Endometrial microvascular endothelial cells (primary cell): ENCODE data around the gene UNC93B1. TPM values are rescaled to one million over a fixed set of nuclear protein-coding genes. Genes with fewer than 3 reads are reported as not detected.

ENCODE experiments used
- in situ Hi-C: cut with HindIII; loops from 2 replicates; pipeline ENCODE4 v1.10.0; 2017; ENCODE audit warnings: low sequenced_read_pairs, low pct_unique_long_range_greater_than_20kb; ENCODE audit errors: inconsistent ontology term
- total RNA-seq: library from RNA; depleted of rRNA; stranded (reverse); fragments of >200 nt; gene quantifications from one replicate; pipeline ENCODE4 v1.2.3, GENCODE V29; 2015; ENCODE audit errors: inconsistent ontology term

The UNC93B1 gene
- total RNA-seq, 1 donor from 2014 or later, result 11.9 TPM

DNA sequence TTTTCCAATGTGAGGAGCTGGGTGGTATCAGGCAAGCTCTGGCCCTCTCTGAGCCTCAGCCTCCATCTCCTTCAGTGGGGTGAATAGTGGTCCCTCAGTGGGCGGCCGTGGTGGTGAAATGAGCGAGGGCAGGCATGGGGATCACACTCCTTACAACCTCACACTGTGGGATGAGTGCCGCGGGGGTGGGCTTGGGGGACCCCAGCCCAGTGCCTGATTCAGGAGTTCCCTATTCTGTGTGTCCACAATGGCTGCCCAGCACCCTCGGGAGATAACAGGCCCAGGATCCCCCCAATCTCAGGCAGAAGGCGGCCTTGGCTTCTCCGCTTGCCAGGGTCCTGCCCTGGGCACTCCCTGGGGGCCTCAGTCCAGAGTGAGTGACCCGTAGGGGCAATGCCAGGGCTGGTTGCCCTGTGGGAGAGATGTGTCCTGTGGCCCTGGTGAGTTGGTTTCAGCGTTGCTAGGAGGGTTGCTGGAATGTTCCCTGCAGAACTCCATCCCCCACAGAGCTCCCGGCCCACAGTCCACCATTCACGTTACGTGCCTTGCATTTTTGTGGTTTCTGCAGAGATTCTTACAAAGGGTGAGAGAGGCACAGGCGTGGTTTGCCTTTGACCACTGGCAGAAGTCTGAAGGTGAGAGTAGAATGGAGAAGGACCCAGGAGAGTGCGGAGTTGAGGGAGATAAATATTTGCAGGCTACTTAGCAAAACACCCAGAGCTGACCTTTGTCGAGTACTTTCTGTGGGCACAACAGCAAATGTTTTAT is 9.1 kb upstream of the UNC93B1 start:
- in situ Hi-C loops, result no loop called here

DNA sequence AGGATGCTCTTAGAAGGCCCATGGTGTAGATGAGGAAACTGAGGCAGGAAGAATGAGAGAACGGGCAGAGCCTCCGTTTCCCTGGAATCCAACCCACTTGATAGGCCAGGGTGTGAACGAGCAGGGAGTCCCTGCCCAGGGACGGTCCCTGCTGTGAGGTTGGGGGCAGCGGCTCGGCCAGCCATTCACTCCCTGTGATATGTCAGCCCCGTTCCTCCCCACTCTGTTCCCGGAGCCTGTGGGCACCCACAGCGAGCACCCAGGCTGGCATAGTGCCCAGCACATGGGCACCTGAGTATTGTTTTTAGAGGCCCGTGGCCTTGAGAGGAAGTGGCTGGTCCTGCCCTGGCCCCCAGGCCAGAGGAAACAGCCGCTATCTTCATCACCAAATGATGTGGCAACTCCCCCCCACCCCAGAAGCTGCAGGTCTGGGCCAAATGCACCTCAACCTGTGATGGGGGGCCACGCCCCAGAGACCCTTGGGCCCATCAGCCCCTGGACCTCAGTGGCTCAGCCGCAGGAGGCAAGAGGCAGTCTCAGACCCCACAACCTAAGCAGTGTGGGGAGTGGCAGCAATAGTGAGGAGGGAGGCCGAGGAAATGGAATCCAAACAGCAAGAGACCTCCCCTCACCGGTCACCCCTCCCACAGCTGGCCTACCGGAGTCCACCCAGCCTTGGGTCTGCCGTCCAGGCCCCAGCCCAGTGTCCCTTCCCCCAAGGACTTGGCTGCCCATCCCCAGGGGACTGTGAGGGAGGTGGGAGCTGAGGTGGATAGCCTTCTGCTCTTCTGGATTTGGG is 8.3 kb upstream of the UNC93B1 start:
- in situ Hi-C loops, result no loop called here

DNA sequence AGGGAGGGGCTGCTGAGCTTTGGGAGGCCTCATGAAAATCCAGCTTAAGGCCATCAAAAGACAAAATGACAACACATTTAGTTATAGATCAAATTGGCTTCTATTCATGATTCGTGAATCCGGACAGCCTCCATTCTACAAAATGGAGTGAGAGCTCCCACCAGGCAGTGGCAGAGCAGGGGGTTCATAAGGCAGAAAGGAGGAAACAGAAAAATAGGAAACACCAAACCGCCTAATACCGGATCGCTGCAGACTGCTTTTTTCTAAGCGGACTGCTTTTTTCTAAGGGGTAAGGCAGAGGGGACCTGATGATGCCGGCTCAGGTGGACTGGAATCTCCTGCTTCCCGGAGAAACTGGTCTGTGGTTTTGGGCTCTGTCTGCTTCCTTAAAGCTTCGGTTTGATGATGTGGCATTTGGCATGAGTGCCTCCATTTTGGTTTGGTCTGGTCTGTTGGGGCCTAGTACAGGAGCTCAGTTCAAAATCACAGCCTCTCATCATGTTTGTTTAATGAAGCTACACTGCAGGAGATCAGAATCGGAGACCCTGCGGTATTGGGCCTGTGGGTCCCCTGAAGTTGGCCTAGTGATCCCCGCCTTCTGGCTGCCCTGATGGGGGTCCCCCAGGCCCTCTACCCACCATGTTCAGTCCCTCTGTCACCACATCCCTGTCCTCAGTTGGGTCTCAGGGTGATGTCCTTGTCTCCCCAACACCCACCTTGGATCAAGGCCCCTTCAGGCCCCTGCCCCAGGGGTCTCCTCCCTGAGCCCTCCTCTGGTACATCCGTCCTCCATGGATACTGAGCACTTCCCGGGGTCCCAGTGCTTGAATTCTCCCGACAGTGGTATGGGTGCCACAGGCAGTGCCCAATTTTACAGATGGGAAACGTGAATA is 7.4 kb upstream of the UNC93B1 start:
- in situ Hi-C loops, result no loop called here

DNA sequence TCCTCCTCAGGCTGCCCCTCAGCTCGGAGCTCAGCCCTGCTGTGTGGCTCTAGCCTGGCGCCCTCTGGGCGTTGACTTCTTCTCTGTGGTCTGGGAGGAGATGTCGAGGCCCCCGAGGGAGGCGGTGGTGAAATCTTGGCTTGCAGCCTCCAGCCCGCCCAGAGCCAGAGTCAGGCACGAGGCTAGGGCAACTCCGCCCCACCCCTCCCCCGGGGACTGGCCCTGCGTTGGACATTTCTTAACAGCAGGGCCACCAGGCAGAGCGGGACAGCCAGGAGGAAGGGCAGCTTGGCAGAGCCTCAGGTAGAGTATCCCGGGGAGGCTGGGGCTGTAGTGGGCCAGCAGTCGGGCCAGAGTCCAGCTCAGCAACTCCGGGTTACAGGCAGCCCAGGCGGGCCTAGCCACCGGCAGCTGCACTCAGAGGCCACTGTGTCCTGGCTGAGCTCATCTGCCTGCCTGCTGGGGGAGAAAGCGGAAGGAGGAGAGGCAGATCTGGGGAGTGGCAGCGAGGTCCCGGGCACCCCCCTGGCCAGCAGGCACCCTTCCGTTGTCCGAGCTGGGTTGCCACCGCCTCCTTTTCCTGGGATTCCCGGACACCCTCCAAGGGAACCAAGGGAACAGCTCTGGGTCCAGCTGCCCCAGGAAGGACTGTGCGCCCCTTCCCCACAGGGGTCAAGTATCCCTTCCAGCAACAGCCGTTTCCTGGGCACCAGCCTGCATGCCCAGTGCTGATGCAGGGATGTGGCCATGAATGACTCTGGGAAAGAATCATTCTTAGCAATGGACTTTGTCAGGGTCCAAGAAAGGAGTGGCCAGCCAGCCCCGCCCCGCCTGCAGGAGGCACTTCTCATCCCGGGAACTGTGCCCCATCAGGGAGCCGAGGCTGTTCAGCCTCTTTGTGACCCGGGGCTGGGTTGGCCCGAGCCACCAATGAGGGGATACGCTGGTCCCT is 6.5 kb upstream of the UNC93B1 start, which contains the start of gene ALDH3B1:
TSS of gene ALDH3B1 (plus strand) at position 238 of the 952 bp plus-strand sequence. CDS start 4,971 bp downstream, outside the sequence.
- in situ Hi-C loops, result no loop called here

DNA sequence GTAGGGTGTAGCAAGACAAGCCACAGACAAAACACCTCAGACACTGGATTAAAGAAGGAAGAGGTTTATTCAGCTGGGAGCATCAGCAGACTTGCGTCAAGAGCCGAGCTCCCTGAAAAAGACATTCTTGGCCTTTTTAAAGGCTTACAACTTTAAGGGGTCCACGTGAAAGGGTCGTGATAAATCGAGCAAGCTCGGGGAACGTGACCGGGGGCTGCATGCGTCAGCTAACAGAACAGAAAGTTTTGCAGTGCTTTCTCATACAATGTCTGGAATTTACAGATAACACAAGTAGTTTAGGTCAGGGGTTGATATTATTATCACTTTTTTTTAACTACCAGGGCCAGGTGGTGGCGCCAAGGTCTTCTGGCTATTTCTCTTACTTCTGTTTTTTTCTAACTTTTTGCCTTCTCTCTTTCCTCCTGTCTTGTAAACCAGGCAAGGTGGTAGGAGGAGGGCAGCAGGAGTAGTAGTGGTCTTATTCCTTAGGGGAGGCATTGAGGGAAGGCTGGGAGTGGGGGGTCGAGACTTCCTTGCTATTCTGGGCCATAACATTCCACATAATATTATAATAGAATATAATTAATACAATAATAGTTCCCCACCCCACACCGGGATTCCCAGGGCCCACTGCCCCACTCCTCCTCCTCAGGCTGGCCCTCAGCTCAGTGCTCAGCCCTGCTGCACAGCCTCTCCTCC is 5.6 kb upstream of the UNC93B1 start:
- in situ Hi-C loops, result no loop called here

DNA sequence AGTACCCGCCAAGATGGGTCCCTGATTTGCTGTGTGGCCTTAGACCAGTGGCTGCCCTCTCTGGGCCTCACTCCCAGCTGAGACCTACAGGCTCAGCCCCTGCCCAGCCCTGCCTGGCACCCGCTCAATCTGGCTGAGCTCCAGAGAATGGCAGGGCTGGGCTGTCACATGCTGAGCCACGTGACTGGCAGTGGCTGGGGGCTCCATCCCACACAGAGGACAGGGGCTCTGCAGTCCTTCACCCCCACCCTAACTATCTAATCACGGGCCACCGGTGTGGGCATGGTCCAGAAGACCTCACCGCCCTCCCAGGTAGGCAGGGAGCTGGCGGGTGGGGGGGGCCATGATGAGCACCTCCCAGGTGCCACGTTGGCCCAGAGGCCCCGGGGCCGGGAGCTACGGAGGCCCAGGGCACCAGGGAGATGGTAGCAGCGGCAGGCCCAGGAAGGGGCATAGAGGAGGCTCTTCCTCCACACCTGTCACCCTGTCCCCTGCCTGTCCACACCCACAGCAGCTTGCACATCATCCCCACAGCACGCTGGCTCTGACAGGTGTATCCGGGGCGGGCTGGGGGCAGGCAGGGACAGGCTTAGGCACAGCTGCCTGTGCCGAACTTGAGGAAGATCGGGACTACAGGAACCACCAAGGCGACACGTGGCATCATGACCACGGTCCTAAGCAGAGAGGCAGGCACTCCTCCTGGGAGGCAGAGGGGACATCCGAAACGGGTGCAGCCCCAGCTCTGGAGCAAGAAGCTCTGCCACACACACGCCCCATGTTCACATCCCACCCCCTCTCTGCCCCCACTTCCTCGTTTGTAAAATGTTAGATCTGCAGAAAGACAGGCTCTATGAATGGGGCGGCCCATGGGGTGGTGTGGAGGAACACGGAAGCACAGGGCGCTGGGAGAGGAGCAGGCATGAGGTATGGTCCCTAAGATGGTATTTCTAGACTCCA is 4.8 kb upstream of the UNC93B1 start:
- in situ Hi-C loops, result no loop called here

DNA sequence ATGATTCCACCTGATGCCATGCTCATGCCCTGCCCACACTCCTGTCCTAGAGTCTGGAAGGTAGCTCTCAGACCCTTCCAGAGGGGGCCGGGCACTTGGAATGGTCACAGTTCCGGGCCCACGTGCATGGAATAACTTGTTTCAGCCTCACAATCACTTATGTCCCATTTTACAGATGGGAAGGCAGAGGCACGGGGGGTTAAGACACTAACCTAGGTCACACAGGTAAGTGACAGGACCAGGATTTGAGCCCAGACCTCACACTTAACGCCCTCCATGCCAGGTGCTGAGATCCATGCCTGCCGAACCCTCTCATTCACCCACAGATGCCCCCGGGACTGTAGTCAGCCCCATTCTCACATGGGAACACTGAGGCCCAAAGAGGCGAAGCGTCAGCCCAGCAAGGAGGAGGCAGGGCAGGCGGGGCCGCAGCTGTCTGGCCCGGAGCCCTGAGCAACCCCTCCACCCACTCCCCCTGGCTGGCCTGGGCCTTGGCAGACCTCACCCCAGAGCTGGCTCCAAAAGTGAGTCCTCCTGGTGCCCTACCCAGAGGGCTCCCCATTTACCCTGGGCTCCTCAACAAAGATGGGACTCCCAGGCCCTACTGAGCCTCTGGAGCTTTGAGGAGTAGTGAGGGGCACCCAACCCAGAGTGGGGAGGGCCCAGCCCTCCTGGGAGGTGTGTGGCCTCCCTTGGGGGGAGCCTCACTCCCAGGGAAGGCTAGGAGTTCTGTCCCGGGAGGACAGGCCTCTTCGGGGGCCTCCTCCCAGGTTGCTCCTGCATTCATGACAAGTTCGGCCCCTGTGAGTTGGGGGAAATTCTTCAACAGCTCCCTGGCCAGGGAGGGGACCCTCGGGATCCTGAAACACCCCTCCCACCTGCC is 3.8 kb upstream of the UNC93B1 start:
- in situ Hi-C loops, result no loop called here

DNA sequence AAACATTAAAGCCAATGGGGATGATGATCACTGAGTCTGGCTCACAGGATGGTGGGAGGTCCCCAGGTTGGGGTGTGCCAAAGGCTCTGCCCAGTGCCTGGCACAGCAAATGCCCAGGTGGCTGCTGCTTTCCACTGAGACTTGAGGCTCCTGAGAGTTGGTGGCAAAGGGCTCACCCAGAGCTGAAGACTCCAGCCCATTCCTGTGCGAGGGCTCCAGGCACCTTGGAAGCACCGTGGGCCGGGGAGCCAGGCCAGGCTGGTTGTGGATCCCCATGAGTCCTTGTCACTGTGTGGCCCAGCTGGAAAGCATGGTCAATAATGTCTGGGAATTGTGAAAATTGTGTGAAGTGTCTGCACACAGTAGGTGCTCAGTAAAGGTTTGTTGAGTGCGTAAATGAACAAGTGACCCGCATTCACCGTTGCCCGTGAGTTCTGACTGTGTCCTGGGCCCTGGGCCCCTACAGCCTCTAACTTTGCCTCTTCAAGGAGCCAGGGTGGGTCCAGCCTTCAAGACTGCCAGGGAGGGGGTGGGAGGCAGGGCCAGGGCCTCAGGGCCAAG is 2.8 kb upstream of the UNC93B1 start:
- in situ Hi-C loops, result no loop called here

DNA sequence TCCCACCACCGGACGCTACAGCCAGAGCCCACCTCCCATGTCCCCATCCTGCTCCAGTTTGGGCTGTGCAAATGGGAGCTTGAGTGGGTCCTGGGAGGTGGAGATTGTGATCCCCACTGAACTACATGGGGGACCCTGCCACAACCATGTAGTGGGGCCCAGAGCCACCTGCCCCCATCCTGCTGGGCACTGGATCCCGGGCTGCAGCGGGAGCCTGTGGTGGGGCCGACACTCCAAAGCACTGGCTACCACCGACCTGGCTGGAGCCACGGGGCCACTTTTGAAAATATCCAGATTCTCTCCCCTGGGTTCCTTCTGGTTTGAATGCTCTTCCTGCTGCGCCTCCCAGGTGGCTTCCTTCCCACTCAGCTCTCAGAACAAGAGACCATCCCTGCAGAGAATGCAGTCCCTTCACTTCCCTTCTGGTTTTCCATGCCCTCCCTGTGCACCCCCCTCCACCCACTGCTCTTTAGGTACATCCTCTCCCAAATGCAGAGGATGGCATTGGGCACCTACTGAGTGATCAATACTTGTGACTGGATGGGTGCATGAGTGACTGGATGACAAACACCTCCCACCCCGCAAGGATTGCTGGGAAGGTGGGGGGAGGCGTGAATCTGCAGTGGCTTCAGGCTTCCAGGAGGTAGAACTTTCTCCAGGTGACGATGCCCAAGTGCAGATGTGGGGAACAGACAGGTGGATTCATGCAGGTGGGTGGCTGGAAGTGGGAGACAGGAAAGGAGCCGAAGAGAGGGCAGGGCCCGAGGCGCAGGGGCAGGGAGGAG is 846 bp upstream of the UNC93B1 start:
- in situ Hi-C loops, result no loop called here

DNA sequence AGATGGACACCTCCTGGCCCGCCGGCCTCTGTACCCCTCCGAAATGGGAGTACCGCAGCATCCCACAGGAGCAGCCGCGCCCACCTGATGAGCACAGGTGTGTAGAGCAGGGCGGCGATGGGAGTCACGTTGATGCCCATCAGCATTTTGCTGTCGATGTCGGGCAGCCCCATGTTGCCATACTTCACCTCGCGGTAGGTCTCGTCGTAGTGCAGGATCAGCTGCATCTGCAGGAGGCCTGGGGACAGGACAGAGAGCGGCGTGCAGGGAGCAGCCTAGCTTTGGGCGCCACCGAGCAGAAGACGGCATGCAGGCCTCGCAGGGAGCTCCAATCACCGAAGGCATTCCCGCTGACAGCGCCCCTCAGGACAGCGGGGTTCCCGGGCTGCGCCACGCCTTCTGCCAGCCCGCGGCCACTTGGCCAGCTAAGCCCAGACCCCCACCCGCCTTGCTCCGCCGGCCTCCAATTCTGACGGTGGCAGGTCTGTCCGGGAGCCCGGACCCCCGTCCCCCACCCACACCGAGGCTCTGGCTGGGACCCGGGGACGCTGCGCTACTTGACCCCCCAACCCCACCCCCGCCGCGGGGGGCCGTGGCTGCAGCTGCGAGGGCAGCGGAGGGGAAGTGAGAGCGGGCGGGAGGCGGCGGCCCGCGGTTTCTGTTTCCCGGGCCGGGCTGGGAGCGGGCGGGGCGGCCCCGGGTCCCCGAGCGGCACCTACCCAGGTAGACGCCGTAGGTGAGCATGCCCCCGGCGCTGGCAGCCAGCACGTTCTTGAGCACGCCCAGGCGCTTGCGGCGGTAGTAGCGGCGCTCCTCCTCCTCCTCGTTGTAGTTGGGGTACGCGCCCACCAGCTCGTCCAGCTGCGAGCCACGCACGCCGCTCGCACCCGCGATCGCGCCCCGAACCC is 705 bp downstream of the UNC93B1 start:
- in situ Hi-C loops, result no loop called here

DNA sequence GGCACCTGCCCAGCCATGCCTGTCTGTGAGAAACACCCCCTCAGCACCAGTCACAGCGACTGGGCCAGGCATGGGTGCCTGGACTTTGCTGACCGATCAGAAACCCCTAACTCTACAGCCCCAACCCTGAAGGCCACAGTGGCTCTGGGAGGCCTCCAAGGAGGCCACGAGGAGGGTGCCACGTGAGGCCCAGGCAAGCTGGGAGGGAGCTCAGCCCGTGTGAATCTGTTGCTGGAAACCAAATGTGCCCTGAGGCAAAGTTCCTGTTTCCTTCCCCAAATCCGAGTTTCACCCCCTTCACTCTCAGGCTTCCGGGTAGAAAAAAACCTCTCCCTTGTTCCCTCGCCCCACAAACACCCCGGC is 1.3 kb downstream of the UNC93B1 start:
- in situ Hi-C loops, result no loop called here

DNA sequence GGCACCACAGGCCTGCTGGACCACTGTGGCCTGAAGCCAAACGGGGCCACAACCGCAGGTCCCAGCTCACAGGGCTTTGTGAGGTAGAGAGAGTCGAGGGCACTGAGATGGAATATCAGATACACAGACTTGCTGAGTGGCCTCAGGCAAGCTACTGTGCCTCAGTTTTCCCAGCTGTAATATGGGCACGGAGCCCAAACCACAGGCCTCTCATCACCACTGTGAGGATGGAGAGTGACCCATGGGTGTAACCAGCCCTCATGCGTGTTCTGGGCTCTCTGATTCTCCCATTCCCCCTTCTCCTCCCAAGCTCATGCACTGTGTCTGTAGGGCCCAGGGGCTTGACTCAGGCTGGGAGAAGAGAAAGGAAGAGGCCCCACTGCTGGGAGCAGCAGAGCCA is 4.2 kb downstream of the UNC93B1 start:
- in situ Hi-C loops, result no loop called here

DNA sequence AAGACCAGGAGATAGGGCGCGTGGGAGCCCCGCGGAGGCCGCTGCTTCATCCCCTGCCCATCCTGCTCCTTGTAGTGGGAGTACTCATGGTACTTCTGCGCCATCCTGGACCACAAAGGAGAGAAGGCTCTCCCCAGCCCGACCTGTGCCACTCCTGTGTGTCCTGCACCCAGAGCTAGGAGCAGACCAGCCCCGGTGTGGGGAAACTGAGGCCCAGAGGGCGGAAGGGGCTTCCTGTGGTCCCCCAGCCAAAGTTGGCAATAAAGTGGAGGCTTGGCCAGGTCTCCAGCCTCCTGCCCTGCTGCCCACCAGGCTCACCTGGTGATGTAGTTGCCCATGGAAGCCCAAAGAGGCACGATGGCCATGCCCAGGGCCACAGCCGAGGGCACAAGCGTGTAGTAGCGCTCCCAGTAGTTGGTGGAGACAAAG is 4.7 kb downstream of the UNC93B1 start:
- in situ Hi-C loops, result no loop called here
